ENCODE data around the gene MARCKS.

- TF ChIP-seq POLR2AphosphoS5 (IDR thresholded peaks at IDR 0.05; ENCODE audit: low read depth, low read length) (no peak), REST (IDR thresholded peaks at IDR 0.05; ENCODE audit: insufficient read depth in 1 of 2, low read depth in 2 of 2, low read length in 1 of 2) (no peak), SIN3A (IDR thresholded peaks at IDR 0.05; ENCODE audit: borderline replicate concordance, insufficient read depth, low read depth, low read length) (no peak), TCF7L2 (IDR thresholded peaks at IDR 0.05; ENCODE audit: low read depth, low read length) (no peak)
- TF ChIP-seq, protein P1, sequence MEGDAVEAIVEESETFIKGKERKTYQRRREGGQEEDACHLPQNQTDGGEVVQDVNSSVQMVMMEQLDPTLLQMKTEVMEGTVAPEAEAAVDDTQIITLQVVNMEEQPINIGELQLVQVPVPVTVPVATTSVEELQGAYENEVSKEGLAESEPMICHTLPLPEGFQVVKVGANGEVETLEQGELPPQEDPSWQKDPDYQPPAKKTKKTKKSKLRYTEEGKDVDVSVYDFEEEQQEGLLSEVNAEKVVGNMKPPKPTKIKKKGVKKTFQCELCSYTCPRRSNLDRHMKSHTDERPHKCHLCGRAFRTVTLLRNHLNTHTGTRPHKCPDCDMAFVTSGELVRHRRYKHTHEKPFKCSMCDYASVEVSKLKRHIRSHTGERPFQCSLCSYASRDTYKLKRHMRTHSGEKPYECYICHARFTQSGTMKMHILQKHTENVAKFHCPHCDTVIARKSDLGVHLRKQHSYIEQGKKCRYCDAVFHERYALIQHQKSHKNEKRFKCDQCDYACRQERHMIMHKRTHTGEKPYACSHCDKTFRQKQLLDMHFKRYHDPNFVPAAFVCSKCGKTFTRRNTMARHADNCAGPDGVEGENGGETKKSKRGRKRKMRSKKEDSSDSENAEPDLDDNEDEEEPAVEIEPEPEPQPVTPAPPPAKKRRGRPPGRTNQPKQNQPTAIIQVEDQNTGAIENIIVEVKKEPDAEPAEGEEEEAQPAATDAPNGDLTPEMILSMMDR (IDR thresholded peaks at IDR 0.05): no peak
These were observed 27.0 kb upstream of the MARCKS start for GRCh38 chr6:113830140-113830539.

Measured in Panc1 (cell line).